Smooth muscle cell (in vitro differentiated cells): ENCODE results near the gene UCHL1. TPM values are rescaled to one million over a fixed set of nuclear protein-coding genes. Genes with fewer than 3 reads are reported as not detected.
A peak's percentile ranks its signal among the peaks of the same experiment; 100 is the strongest.

Source experiments
- DNase-seq: peaks from one replicate; lab custom pipeline; 2025; ENCODE audit not compliant: unreplicated experiment; lab: John Stamatoyannopoulos, UW
- H2AFZ ChIP-seq: fragments of 200-600 bp; sonication (generic); 2 replicates; pipeline ENCODE4 v1.6.0; 2016; ENCODE audit warnings: antibody characterized with exemption, low read depth, mild to moderate bottlenecking
- H3F3A ChIP-seq: fragments of 200-600 bp; sonication (generic); 2 replicates; pipeline ENCODE4 v1.6.0; 2017; ENCODE audit warnings: antibody characterized with exemption, low read depth
- H3K27ac ChIP-seq: fragments of 200-600 bp; sonication (generic); 2 replicates; pipeline ENCODE4 v1.5.1; 2016; ENCODE audit warnings: low read depth, mild to moderate bottlenecking
- H3K27me3 ChIP-seq: fragments of 200-600 bp; sonication (generic); 2 replicates; pipeline ENCODE4 v1.6.1; 2016; ENCODE audit warnings: low read depth, mild to moderate bottlenecking
- H3K36me3 ChIP-seq: fragments of 200-600 bp; sonication (generic); 2 replicates; pipeline ENCODE4 v1.5.1; 2016; ENCODE audit warnings: low read depth
- H3K4me1 ChIP-seq: fragments of 200-600 bp; sonication (generic); 2 replicates; pipeline ENCODE4 v1.5.1; 2016; ENCODE audit warnings: low read depth
- H3K4me2 ChIP-seq: fragments of 200-600 bp; sonication (generic); 2 replicates; pipeline ENCODE4 v1.6.0; 2016; ENCODE audit warnings: mild to moderate bottlenecking
- H3K4me3 ChIP-seq: fragments of 200-600 bp; sonication (generic); 2 replicates; pipeline ENCODE4 v1.5.1; 2016; ENCODE audit warnings: mild to moderate bottlenecking
- H3K79me2 ChIP-seq: fragments of 200-600 bp; sonication (generic); 2 replicates; pipeline ENCODE4 v1.6.0; 2016; ENCODE audit warnings: low read depth, mild to moderate bottlenecking
- H3K9ac ChIP-seq: fragments of 200-600 bp; sonication (generic); 2 replicates; pipeline ENCODE4 v1.6.0; 2016; ENCODE audit warnings: low read depth
- H3K9me3 ChIP-seq: fragments of 200-600 bp; sonication (generic); replicated peaks from 2 replicates; pipeline ENCODE4 v1.5.1; 2016; ENCODE audit warnings: low read depth
- H4K20me1 ChIP-seq: fragments of 200-600 bp; sonication (generic); 2 replicates; pipeline ENCODE4 v1.6.0; 2016; ENCODE audit warnings: low read depth
- CTCF ChIP-seq: fragments of 200-600 bp; sonication (generic); IDR thresholded peaks from 2 replicates; pipeline ENCODE4 v1.5.1; 2017; ENCODE audit warnings: borderline replicate concordance, mild to moderate bottlenecking, antibody characterized with exemption; ENCODE audit not compliant: insufficient read depth, poor library complexity, severe bottlenecking
- WGBS: methylation state at CpG from one replicate; pipeline ENCODE4 v1.1.7; 2016; ENCODE audit warnings: low lambda C conversion rate; 5-methylcytosine and 5-hydroxymethylcytosine counted together
- polyA plus RNA-seq: library from polyadenylated mRNA; unstranded; fragments of >200 nt; fragmentation: Nextera tagmentation; extraction: Ambion mirVana; gene quantifications from 2 replicates; pipeline ENCODE4 v1.2.1, GENCODE V29; 2016
- total RNA-seq: library from RNA; depleted of rRNA; stranded (reverse); fragments of >200 nt; gene quantifications from 2 replicates; pipeline ENCODE4 v1.2.3, GENCODE V29; 2014

Gene UCHL1
- total and polyA plus RNA-seq, 2 experiments from 2014 or later, result 223 to 330 TPM

GRCh38 chr4:41213625-41214135 is 43.0 kb upstream of the UCHL1 start:
- peaks cover 53% of the 10 kb centered on the region for H3K79me2 ChIP-seq
- H4K20me1 ChIP-seq, result peaks cover 10% of the 10 kb centered on the region
- peak; percentile 42 for DNase-seq
- no peaks in the 10 kb centered on the region for H3K9me3 ChIP-seq
- peak overlapping the region; percentile 79 for H3K9ac ChIP-seq
- H3K27ac ChIP-seq, result peak overlapping the region; percentile 13
- no peak for TF ChIP-seq CTCF
- H3K4me3 ChIP-seq, result peak overlapping the region; percentile 91
- H2AFZ ChIP-seq, result peak overlapping the region; percentile 66
- 1% methylated on average over 25 of the region's 35 CpGs for WGBS
- H3K36me3 ChIP-seq, result no peaks in the 10 kb centered on the region
- H3K4me2 ChIP-seq, result peak overlapping the region; percentile 96
- H3K27me3 ChIP-seq, result no peaks in the 10 kb centered on the region
- H3F3A ChIP-seq, result peaks cover 20% of the 10 kb centered on the region
- H3K4me1 ChIP-seq, result peaks cover 13% of the 10 kb centered on the region

- Histone ChIP-seq H3K9me3 (no peaks in the 10 kb centered on the region), H3K4me2 (peak within 1 kb of the TSS; percentile 96), H3K9ac (peak within 1 kb of the TSS; percentile 79), H3K27ac (peak within 1 kb of the TSS; percentile 13), H3K27me3 (no peaks in the 10 kb centered on the region), H3K4me3 (peak within 1 kb of the TSS; percentile 91), H3K36me3 (no peaks in the 10 kb centered on the region), H3K79me2 (peaks cover 47% of the 10 kb centered on the region), H3K4me1 (peaks cover 13% of the 10 kb centered on the region), H2AFZ (peak within 1 kb of the TSS; percentile 66), H4K20me1 (peaks cover 10% of the 10 kb centered on the region), H3F3A (peaks cover 20% of the 10 kb centered on the region)
- peak; percentile 79 for TF ChIP-seq CTCF
- DNase-seq, result peak; percentile 85
- WGBS, result 1% methylated on average over 67 of the region's 71 CpGs
These were observed 42.4 kb upstream of the UCHL1 start, which contains the start of gene APBB2 for GRCh38 chr4:41214136-41214824. APBB2 (minus strand) TSS chr4:41214542; CDS start chr4:41033254, 181,288 bp downstream.

- no peak for DNase-seq
- H3K36me3 ChIP-seq, result no peaks in the 10 kb centered on the region
- peaks cover 10% of the 10 kb centered on the region for H4K20me1 ChIP-seq
- H3K27ac ChIP-seq, result no peak overlapping the region
- H3K9ac ChIP-seq, result no peak overlapping the region
- H3F3A ChIP-seq, result peaks cover 20% of the 10 kb centered on the region
- peaks cover 42% of the 10 kb centered on the region for H3K79me2 ChIP-seq
- TF ChIP-seq CTCF, result no peak
- H3K9me3 ChIP-seq, result no peaks in the 10 kb centered on the region
- peaks cover 13% of the 10 kb centered on the region for H3K4me1 ChIP-seq
- H3K27me3 ChIP-seq, result no peaks in the 10 kb centered on the region
- no peak overlapping the region for H3K4me3 ChIP-seq
- peak overlapping the region; percentile 60 for H3K4me2 ChIP-seq
- no peak overlapping the region for H2AFZ ChIP-seq
- 33% methylated on average over 8 of the region's 8 CpGs for WGBS
These were observed 41.9 kb upstream of the UCHL1 start for GRCh38 chr4:41214825-41215146.
